DMS53 treated with DMSO at 0.1 percent for 48 hours (cell line): Measurements from ENCODE around the gene TRAP1.
"Not testable (repeated sequence)": the region's sequence is repeated elsewhere in the genome, so short reads cannot be mapped to it uniquely, and the experiment has no call there.

Experiments used
- DNase-seq: peaks from one replicate; lab custom pipeline; 2025; ENCODE audit not compliant: unreplicated experiment; lab: John Stamatoyannopoulos, UW

Gene TRAP1

GRCh38 chr16:3714378-3714777, 2.9 kb downstream of the TRAP1 start:
- not testable (repeated sequence) for DNase-seq

DNA sequence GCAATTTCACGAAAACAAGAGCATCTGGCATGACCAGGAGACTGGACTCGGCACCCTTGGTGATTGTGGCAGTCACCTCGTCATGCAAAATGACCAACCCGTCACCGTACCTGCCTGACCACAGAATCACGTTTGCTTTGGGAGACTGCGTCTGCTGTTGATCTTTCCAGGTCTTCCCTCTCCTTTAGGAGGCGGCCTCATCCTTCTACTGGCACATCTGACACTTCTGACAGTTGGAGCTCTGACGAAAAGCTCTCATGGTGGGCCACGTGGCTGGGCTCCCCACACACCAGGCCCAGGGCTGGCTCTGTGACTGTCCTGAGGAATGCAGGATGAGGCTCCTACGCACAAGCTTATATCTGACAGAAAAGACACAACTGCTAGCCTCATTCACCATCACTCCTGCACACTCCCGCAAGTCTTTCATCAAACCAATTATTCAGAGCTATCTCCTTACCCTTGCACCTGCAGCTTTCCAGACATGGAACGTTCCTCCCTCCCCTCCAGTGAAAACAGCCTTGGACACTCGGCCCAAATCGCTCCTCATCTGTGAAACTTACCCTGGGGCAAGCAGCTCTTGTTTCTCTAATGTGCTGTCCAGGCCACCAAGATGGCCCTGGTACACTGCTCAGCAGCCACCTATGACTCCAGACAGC, 3.6 kb downstream of the TRAP1 start:
- DNase-seq = no peak

GRCh38 chr16:3712861-3713372, 4.4 kb downstream of the TRAP1 start:
- DNase-seq = no peak

- DNase-seq = no peak
Observed at GRCh38 chr16:3706253-3707012, 10.9 kb downstream of the TRAP1 start.

- DNase-seq = no peak
Observed at GRCh38 chr16:3702082-3702481, 15.2 kb downstream of the TRAP1 start.

DNA sequence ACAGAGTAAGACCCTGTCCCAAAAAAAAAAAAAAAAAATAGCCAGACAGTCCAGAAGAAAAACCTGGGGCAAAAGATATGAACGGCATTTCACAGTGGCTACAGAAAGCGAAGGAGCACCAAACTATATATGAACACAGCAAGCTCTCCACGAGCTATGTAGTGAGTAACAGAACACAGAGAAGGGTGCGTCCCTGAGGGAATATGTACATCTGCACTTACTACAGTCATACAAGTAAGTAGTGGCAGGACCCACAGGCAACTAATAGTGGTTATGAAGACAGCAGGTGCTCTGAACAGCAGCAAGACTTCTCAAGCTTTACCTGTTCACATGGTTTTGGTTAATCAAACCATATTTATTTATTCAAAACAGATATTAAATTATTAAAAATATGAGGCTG, 15.8 kb downstream of the TRAP1 start:
- no peak for DNase-seq

DNA sequence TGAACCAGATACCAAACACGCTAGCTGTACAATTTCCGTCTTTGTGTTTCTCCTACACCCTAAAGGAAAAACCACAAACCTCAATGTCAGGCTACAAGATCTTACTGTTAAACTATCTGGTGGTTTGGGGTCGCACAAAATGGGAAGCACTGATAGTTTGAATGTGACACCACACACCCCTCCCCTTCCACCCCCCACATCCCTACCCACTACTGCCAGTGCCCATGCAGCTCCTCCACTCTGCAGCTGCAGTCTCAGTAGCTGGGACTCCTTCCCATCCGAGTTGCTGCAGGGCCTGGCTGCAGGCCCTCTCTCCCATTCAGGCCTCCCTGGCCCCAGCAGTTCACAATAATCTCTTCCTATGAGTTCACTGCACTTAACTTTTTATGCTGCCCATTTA, 18.4 kb downstream of the TRAP1 start:
- DNase-seq = no peak

DNA sequence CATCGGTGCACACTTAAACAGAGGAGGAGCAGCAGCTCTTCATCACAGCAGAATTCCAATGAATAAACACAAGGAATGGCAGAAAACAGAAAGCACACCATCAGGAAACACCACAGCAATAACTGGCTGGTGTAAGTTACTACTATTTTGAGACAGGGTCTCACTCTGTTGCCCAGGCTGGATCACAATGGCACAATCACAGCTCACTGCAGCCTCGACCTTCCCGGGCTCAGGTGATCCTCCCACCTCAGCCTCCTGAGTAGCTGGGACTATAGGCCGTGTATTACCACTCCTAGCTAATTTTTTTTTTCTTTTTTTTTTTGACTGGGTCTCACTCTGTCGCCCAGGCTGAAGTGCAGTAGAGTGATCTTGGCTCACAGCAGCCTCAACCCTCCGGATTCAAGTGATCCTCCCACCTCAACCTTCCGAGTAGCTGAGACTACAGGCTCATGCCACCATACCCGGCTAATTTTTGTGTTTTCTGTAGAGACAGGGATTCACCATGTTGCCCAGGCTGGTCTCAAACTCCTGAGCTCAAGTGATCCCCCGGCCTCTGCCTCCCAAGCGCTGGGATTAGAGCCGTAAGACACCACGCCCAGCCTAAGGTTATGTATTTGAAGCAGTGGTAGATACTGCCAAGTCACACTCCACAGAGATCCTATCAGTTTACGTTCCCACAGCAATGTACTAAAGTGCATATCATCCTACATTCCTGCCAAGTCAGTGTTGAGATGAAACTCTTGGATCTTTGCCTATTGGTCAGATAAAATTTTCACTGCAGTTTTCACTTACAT, 20.7 kb downstream of the TRAP1 start:
- no peak for DNase-seq

- DNase-seq = peak; percentile 46
Observed at GRCh38 chr16:3695610-3696369, 21.5 kb downstream of the TRAP1 start.

DNA sequence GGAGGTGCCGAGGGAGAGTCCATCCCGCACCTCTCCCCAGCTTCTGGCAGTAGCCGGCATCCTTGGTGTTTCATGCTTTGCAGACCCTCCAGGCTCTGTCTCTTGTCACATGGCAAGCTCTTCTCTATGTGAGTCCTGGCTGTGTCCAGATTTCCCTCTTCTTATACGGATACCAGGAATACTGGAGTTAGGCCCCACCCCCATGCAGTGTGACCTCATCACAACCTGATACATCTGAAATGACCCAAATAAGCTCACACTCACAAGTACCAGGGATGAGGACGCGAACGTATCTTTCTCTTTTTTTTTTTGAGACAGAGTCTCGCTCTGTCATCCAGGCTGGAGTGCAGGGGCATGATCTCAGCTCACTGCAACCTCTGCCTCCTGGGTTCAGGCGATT, 23.3 kb downstream of the TRAP1 start:
- no peak for DNase-seq

DNA sequence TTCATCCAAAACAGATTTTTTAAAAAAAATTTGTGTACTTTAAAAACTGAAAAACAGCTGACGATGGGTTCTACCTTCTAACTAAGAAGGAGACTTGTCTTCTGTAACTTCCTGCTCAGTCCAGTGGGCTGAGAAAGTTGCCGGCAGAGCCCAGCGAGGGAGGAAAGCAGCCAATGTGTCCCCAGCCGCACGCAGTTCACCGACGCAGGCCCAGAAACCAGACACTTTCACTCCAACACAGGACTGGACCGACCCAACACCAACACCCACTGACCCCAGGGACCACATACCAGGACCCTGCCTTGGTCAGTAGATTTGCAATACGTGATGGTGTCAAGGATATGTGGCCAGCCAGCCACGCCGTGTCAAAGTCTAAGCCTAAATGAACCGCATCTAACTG, 25.6 kb downstream of the TRAP1 start:
- DNase-seq = no peak

DNA sequence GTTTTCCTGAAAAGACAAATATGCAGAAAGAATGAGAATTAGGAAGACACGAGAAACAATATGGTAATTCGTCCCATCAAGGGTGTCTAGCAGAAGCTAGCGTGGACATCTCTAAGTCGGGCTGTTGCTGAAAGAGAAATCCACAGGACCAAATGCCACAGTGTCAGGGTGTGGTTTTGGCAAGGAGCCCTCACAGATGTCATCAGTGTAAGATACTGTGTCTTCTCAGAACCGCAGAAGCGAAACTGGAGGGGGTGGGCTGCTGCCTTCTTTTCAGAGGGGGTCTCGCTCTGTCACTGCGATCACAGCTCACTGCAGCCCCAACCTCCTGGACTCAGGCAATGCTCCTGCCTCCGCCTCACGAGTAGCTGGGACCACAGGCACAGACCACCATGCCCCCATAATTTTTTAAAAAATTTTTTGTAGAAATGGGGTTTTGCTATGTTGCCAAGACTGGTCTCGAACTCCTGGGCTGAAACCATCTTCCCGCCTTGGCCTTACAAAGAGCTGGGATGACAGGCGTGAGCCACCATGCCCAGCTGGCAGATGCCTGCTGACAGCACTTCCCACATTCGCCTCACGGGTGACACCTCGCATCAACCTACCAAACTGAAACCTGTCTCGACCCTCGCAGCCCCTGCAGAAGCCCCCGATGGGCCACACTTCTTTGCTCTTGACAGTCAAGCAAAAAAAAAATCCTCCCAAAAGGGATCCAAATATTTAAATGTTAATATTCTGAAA, 26.2 kb downstream of the TRAP1 start:
- no peak for DNase-seq

DNA sequence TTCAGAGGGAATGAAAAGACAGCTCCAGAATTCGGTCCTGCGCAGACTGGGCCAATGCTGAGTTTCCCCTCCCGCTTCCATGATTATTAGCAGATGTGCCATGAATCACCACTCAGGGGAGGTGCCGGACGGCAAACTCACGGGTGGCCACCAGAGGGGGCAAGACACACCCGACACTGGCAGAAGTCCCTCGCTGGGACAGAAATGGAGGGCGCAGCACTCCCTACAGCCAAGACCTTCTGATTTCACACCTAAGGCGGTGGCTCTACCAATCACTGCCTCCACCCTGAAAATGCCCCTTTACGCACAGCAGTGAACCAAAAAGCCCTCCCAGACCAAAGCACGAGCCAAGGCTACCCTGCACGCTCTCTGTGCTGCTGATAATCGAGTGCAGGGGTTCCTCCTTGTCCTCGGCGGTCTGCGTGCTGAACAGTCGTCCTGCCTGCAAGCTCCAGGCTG, 26.8 kb downstream of the TRAP1 start:
- peak; percentile 64 for DNase-seq

DNA sequence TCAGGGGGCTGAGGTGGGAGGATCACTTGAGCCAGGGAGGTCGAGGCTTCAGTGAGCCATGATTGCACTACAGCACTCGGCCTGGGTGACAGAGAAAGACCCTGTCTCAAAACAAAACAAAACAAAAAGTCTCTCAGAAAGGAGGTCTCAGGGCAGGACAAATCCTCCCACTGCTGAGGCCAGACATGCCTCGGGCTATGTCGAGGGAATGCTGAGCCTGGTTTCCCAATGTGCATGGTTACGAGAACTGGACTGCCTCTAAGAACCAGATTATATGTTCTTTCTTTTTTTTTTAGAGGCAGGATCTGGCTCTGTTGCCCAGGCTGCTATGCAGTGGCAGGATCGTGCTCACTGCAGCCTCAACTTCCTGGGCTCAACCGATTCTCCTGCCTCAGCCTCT, 27.6 kb downstream of the TRAP1 start:
- no peak for DNase-seq

- DNase-seq = no peak
Observed at GRCh38 chr16:3687792-3688191, 29.5 kb downstream of the TRAP1 start.

GRCh38 chr16:3687021-3687420, 30.3 kb downstream of the TRAP1 start:
- no peak for DNase-seq

DNA sequence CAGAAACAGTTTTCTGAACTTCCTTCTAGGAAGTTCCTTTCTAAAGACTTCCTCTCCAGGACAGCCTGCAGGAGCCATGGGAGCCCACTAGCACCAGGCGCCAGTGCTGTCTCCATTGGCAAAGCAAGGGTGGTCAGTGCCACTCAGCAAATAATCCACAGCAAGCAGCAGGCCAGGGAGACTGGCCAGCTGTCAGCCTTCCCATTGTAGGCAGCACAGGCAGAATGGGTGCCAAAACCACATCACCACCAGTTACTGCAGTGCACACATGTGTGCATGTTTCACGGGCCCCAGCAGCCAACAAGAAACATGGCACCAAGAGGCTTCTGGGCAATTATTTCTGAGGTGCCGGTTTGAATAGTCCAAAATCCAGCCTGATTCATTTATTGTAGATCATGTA, 36.1 kb downstream of the TRAP1 start:
- DNase-seq = no peak

DNA sequence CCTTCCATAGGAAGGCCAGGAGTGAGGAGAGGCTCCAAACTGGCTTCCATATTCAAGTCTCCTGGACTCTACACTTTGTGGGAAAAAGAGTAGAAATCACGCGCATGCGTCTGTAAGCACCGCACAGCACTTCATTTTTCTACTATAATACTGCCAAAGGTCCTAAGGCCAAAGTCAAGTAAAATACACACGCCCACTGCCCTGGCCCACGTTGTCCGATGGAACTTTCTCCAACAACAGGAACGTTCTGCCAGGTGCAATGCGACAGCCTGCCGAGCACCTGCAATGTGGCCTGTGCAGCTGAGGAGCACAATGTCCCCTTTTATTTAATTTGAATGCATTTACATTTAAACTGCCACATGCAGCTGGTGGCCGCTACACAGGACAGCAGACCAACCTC, 39.3 kb downstream of the TRAP1 start:
- DNase-seq = no peak

- DNase-seq = no peak
Observed at GRCh38 chr16:3675601-3676130, 41.7 kb downstream of the TRAP1 start.
